NCI-H1417 (cell line): Measurements from ENCODE around the gene GAREM1.
"Not testable (repeated sequence)": the region's sequence is repeated elsewhere in the genome, so short reads cannot be mapped to it uniquely, and the experiment has no call there.

Experiments used
- DNase-seq, 3 experiments: peaks; one replicate each; lab custom pipeline; 2025; lab: John Stamatoyannopoulos, UW

Gene GAREM1

GRCh38 chr18:32368991-32369390 lies 101.7 kb downstream of the GAREM1 start:
- no peak for DNase-seq

- no peak for DNase-seq
Measured at GRCh38 chr18:32368170-32368569, 102.5 kb downstream of the GAREM1 start.

GRCh38 chr18:32366586-32367538 lies 103.8 kb downstream of the GAREM1 start:
- no peak for DNase-seq

GRCh38 chr18:32362484-32362883 lies 108.2 kb downstream of the GAREM1 start:
- no peak for DNase-seq

- no peak for DNase-seq
Measured at GRCh38 chr18:32360682-32361345, 109.9 kb downstream of the GAREM1 start.

GRCh38 chr18:32358529-32358928 lies 112.2 kb downstream of the GAREM1 start:
- DNase-seq, result no peak

- DNase-seq, result no peak
Measured at GRCh38 chr18:32358075-32358474, 112.6 kb downstream of the GAREM1 start.

- no peak for DNase-seq
Measured at GRCh38 chr18:32355896-32356295, 114.8 kb downstream of the GAREM1 start.

GRCh38 chr18:32354518-32354917 lies 116.2 kb downstream of the GAREM1 start:
- no peak for DNase-seq

GRCh38 chr18:32353257-32353656 lies 117.4 kb downstream of the GAREM1 start:
- no peak for DNase-seq

GRCh38 chr18:32351032-32351431 lies 119.7 kb downstream of the GAREM1 start:
- DNase-seq, result peak in 1 of 3 experiments; percentile 39

- peak in 2 of 3 experiments; percentile 7 to 58 for DNase-seq
Measured at GRCh38 chr18:32349728-32350395, 120.8 kb downstream of the GAREM1 start.

- DNase-seq, result no peak
Measured at GRCh38 chr18:32346671-32347070, 124.0 kb downstream of the GAREM1 start.

GRCh38 chr18:32343634-32344033 lies 127.0 kb downstream of the GAREM1 start:
- no peak for DNase-seq

- not testable (repeated sequence) for DNase-seq
Measured at GRCh38 chr18:32341112-32341511, 129.6 kb downstream of the GAREM1 start.

- no peak for DNase-seq
Measured at GRCh38 chr18:32339045-32339444, 131.6 kb downstream of the GAREM1 start.

GRCh38 chr18:32337821-32338220 lies 132.9 kb downstream of the GAREM1 start:
- no peak for DNase-seq

GRCh38 chr18:32337347-32337746 lies 133.3 kb downstream of the GAREM1 start:
- DNase-seq, result no peak

- peak in 2 of 3 experiments; percentile 45 to 88 for DNase-seq
Measured at GRCh38 chr18:32335228-32335627, 135.5 kb downstream of the GAREM1 start.

GRCh38 chr18:32333781-32334180 lies 136.9 kb downstream of the GAREM1 start:
- DNase-seq, result peak in 1 of 3 experiments; percentile 28

- DNase-seq, result no peak
Measured at GRCh38 chr18:32332708-32333107, 138.0 kb downstream of the GAREM1 start.

GRCh38 chr18:32328974-32329373 lies 141.7 kb downstream of the GAREM1 start:
- no peak for DNase-seq
